H1 (cell line): ENCODE data around the gene ZKSCAN8. TPM values are rescaled to one million over a fixed set of nuclear protein-coding genes. Genes with fewer than 3 reads are reported as not detected.
A peak's percentile ranks its signal among the peaks of the same experiment; 100 is the strongest.

Experiments used
- CTCF ChIA-PET: fragments of 300-600 bp; sonication (Branson Sonifier 250); formaldehyde crosslinking; loops from one replicate; lab custom pipeline; 2021; ENCODE audit not compliant: partially characterized antibody; lab: Charles Lee
- POLR2A ChIA-PET: fragments of 300-600 bp; sonication (Branson Sonifier 250); formaldehyde crosslinking; loops from one replicate; lab custom pipeline; 2021; ENCODE audit warnings: inconsistent platforms; ENCODE audit not compliant: partially characterized antibody; lab: Charles Lee
- DNase-seq, 2 experiments: peaks; one replicate each; pipeline versions ENCODE4 v3.0.0 to v3.0.0-alpha.2; 2010 to 2022; ENCODE audit warnings: low spot score in 2 of 2, low read depth in 1 of 2, mixed read lengths in 1 of 2
- FAIRE-seq: peaks from 2 replicates; lab custom pipeline; 2011; peaks lifted over from hg19 to GRCh38; lab: Jason Lieb, UNC
- H2AFZ ChIP-seq: 2 replicates; pipeline ENCODE4 v1.8.1; 2012; ENCODE audit warnings: low read length, inconsistent platforms
- H2AK5ac ChIP-seq: 2 replicates; pipeline ENCODE4 v1.6.1; 2013; ENCODE audit warnings: low read depth, low read length
- H2BK120ac ChIP-seq: replicated peaks from 2 replicates; pipeline ENCODE3; 2013; ENCODE audit warnings: low read depth, low read length, inconsistent platforms
- H2BK12ac ChIP-seq: 2 replicates; pipeline ENCODE4 v1.6.1; 2013; ENCODE audit warnings: low read depth, low read length
- H2BK15ac ChIP-seq: 2 replicates; pipeline ENCODE4 v1.6.1; 2013; ENCODE audit warnings: low read length
- H2BK20ac ChIP-seq: 2 replicates; pipeline ENCODE4 v1.6.1; 2013; ENCODE audit warnings: low read length
- H2BK5ac ChIP-seq: 2 replicates; pipeline ENCODE4 v1.6.1; 2013; ENCODE audit warnings: low read depth, low read length
- H3K14ac ChIP-seq: 2 replicates; pipeline ENCODE4 v1.6.1; 2013; ENCODE audit warnings: inconsistent platforms; ENCODE audit not compliant: insufficient read length
- H3K18ac ChIP-seq: 2 replicates; pipeline ENCODE4 v1.6.1; 2013; ENCODE audit warnings: low read length; ENCODE audit errors: extremely low read depth
- H3K23ac ChIP-seq: 2 replicates; pipeline ENCODE4 v1.6.1; 2013; ENCODE audit warnings: inconsistent platforms; ENCODE audit not compliant: insufficient read length
- H3K23me2 ChIP-seq: 2 replicates; pipeline ENCODE4 v1.6.1; 2013; ENCODE audit warnings: low read depth, low read length
- H3K27ac ChIP-seq: 2 replicates; pipeline ENCODE4 v1.6.1; 2011; ENCODE audit warnings: low read depth, low read length, inconsistent platforms
- H3K27me3 ChIP-seq, 4 experiments: replicated peaks in 1 of 4; 1 replicate in 1 of 4; 2 replicates in 3 of 4; pipeline versions ENCODE4 v1.6.1 to v1.8.1; 2011 to 2013; ENCODE audit warnings: low read length in 3 of 4, mild to moderate bottlenecking in 3 of 4, inconsistent platforms in 2 of 4, mixed read lengths in 2 of 4, moderate library complexity in 1 of 4; ENCODE audit not compliant: control insufficient read depth in 3 of 4, insufficient read depth in 3 of 4; ENCODE audit errors: extremely low read depth in 1 of 4
- H3K36me3 ChIP-seq, 4 experiments: 2 replicates each; pipeline versions ENCODE4 v1.6.1 to v1.8.1; 2011 to 2013; ENCODE audit warnings: mild to moderate bottlenecking in 4 of 4, low read length in 3 of 4, moderate library complexity in 2 of 4, control low read depth in 1 of 4, inconsistent platforms in 1 of 4; ENCODE audit not compliant: insufficient read depth in 4 of 4, control insufficient read depth in 2 of 4
- H3K4ac ChIP-seq: replicated peaks from 2 replicates; pipeline ENCODE3; 2013; ENCODE audit warnings: low read length, low read depth, mixed read lengths, inconsistent platforms; ENCODE audit not compliant: insufficient read length
- H3K4me1 ChIP-seq, 4 experiments: replicated peaks in 1 of 4; 1 replicate in 1 of 4; 2 replicates in 3 of 4; pipeline versions ENCODE4 v1.6.1 to v1.8.1; 2011 to 2013; ENCODE audit warnings: low read length in 3 of 4, inconsistent platforms in 2 of 4, mixed read lengths in 1 of 4; ENCODE audit not compliant: insufficient read depth in 4 of 4, control insufficient read depth in 3 of 4
- H3K4me2 ChIP-seq, 2 experiments: 2 replicates each; pipeline versions ENCODE4 v1.6.1 to v1.8.1; 2011 to 2013; ENCODE audit warnings: low read depth in 2 of 2, low read length in 2 of 2, control low read depth in 1 of 2, inconsistent platforms in 1 of 2, mild to moderate bottlenecking in 1 of 2; ENCODE audit not compliant: insufficient read depth in 1 of 2
- H3K4me3 ChIP-seq, 4 experiments: fragments of 200-600, 300-600 bp in 1 of 4; sonication (generic), shearing (Covaris generic), sonication (Bioruptor Twin) in 1 of 4; 2 replicates each; pipeline versions ENCODE4 v1.5.1 to v1.8.1; 2011 to 2016; ENCODE audit warnings: low read length in 4 of 4, low read depth in 3 of 4, control low read depth in 2 of 4, inconsistent platforms in 2 of 4, mild to moderate bottlenecking in 2 of 4, mixed read lengths in 1 of 4, moderate library complexity in 1 of 4; ENCODE audit not compliant: insufficient read depth in 2 of 4; ENCODE audit errors: extremely low read depth in 1 of 4
- H3K56ac ChIP-seq: replicated peaks from 2 replicates; pipeline ENCODE3; 2013; ENCODE audit warnings: low read depth, mild to moderate bottlenecking, mixed read lengths, low read length, inconsistent platforms; ENCODE audit not compliant: insufficient read length
- H3K79me1 ChIP-seq: 2 replicates; pipeline ENCODE4 v1.6.1; 2013; ENCODE audit warnings: low read depth, low read length, control low read depth
- H3K79me2 ChIP-seq, 2 experiments: 2 replicates each; pipeline versions ENCODE4 v1.6.1 to v1.8.1; 2012 to 2013; ENCODE audit warnings: low read length in 2 of 2, mild to moderate bottlenecking in 2 of 2, inconsistent platforms in 1 of 2; ENCODE audit not compliant: insufficient read depth in 2 of 2, control insufficient read depth in 1 of 2
- H3K9ac ChIP-seq, 4 experiments: replicated peaks in 1 of 4; 1 replicate in 1 of 4; 2 replicates in 3 of 4; pipeline versions ENCODE4 v1.6.1 to v1.8.1; 2011 to 2013; ENCODE audit warnings: low read depth in 3 of 4, low read length in 3 of 4, control low read depth in 2 of 4, mild to moderate bottlenecking in 2 of 4, moderate library complexity in 2 of 4, inconsistent platforms in 1 of 4; ENCODE audit errors: extremely low read depth in 1 of 4
- H3K9me3 ChIP-seq, 2 experiments: 2 replicates each; pipeline versions ENCODE4 v1.6.1 to v1.8.1; 2012 to 2013; ENCODE audit warnings: mild to moderate bottlenecking in 2 of 2, moderate library complexity in 2 of 2, control low read depth in 1 of 2, inconsistent platforms in 1 of 2, low read depth in 1 of 2, low read length in 1 of 2, mixed read lengths in 1 of 2; ENCODE audit not compliant: insufficient read depth in 2 of 2
- H4K20me1 ChIP-seq, 2 experiments: replicated peaks in 1 of 2; 2 replicates each; pipeline versions ENCODE3 to v1.8.1; 2011 to 2013; ENCODE audit warnings: inconsistent platforms in 2 of 2, low read length in 2 of 2, mild to moderate bottlenecking in 1 of 2; ENCODE audit not compliant: insufficient read depth in 2 of 2, control insufficient read depth in 1 of 2
- H4K5ac ChIP-seq: 2 replicates; pipeline ENCODE4 v1.6.1; 2013; ENCODE audit warnings: low read length, low read depth, mixed read lengths, inconsistent platforms; ENCODE audit not compliant: insufficient read length
- H4K8ac ChIP-seq: 2 replicates; pipeline ENCODE4 v1.8.0; 2013; ENCODE audit warnings: mild to moderate bottlenecking, moderate library complexity, low read length, inconsistent platforms; ENCODE audit not compliant: insufficient read depth; ENCODE audit errors: extremely low read depth
- H4K91ac ChIP-seq: replicated peaks from 2 replicates; pipeline ENCODE3; 2013; ENCODE audit warnings: low read length, mixed read lengths, inconsistent platforms; ENCODE audit not compliant: insufficient read length
- CEBPB ChIP-seq: IDR thresholded peaks from 2 replicates; pipeline ENCODE4 v1.6.1; 2012; ENCODE audit warnings: low read depth, low read length
- CTBP2 ChIP-seq: IDR thresholded peaks from 2 replicates; pipeline ENCODE4 v1.7.0; 2011; ENCODE audit warnings: borderline replicate concordance, mild to moderate bottlenecking, moderate library complexity, mixed read lengths, low read length; ENCODE audit not compliant: insufficient read depth, insufficient read length
- CTCF ChIP-seq, 3 experiments: IDR thresholded peaks; 1 replicate in 2 of 3; 2 replicates in 1 of 3; pipeline versions ENCODE4 v1.5.1 to v1.6.1; 2011; ENCODE audit warnings: low read length in 3 of 3, mild to moderate bottlenecking in 3 of 3, inconsistent platforms in 2 of 3, low read depth in 1 of 3, moderate library complexity in 1 of 3; ENCODE audit not compliant: insufficient read depth in 1 of 3; ENCODE audit errors: control extremely low read depth in 1 of 3
- PHF8 ChIP-seq: fragments of 200-600 bp; sonication (generic); conservative IDR thresholded peaks from 2 replicates; pipeline ENCODE4 v1.7.1; 2012; ENCODE audit warnings: low read depth, mild to moderate bottlenecking, inconsistent platforms, low read length, moderate library complexity
- RBBP5 ChIP-seq: IDR thresholded peaks from 2 replicates; pipeline ENCODE4 v1.7.1; 2012; ENCODE audit warnings: low read depth, mild to moderate bottlenecking, inconsistent platforms, low read length, moderate library complexity, borderline replicate concordance
- SIN3A ChIP-seq, 2 experiments: IDR thresholded peaks in 1 of 2; conservative IDR thresholded peaks in 1 of 2; 2 replicates each; pipeline ENCODE4 v1.6.1; 2011 to 2012; ENCODE audit warnings: low read length in 2 of 2, improper control_type of control experiment in 1 of 2, low read depth in 1 of 2, mild to moderate bottlenecking in 1 of 2
- WGBS, 2 experiments: shearing (Covaris generic) in 1 of 2; methylation state at CpG; one replicate each; pipeline versions ENCODE4 v1.1.6 to v1.1.7; 2013 to 2015; ENCODE audit warnings: low lambda C conversion rate in 2 of 2, mixed read lengths in 2 of 2, inconsistent platforms in 1 of 2, low coverage in 1 of 2, missing lambda C conversion rate in 1 of 2; ENCODE audit not compliant: insufficient replicate concordance in 2 of 2, insufficient coverage in 1 of 2, insufficient read length in 1 of 2; ENCODE audit errors: extremely low coverage in 1 of 2, missing lambda C conversion rate in 1 of 2; 5-methylcytosine and 5-hydroxymethylcytosine counted together
- polyA plus RNA-seq, 7 experiments: library from polyadenylated mRNA; depleted of rRNA in 3 of 7; stranded (reverse) in 5 of 7; unstranded in 2 of 7; fragments of >200 nt in 5 of 7; fragments of 200-250 nt in 2 of 7; gene quantifications; 1 replicate in 5 of 7; 2 replicates in 1 of 7; 4 replicates in 1 of 7; pipeline versions ENCODE4 v1.2.1 to v1.2.3, GENCODE V29; 2011 to 2013; ENCODE audit warnings: missing spikeins in 2 of 7, mixed read lengths in 2 of 7
- total RNA-seq: library from RNA; stranded (reverse); fragmentation: NEBNext Ultra II Directional; extraction: Animal tissue kit (Norgen Biotek cat#: 25700); gene quantifications from 2 replicates; pipeline ENCODE4 v1.2.1, GENCODE V29; 2021

ZKSCAN8 gene
- total and polyA plus RNA-seq, 2 of the 8 experiments (the other 6 are each of a cell fraction or from before 2014, with no cell fraction given) = 10.7 to 24.1 TPM

- peaks cover 0 to 6% (median 2%) of the 10 kb centered on the region in 4 experiments; a peak in 3 of 7 replicates for H3K4me1 ChIP-seq
- no peaks in the 10 kb centered on the region for H3K79me2 ChIP-seq
- H2BK15ac ChIP-seq = no peak overlapping the region
- peak overlapping the region; percentile 94 for H4K5ac ChIP-seq
- peak overlapping the region; percentile 69 to 84 for H3K4me2 ChIP-seq
- H2BK12ac ChIP-seq = no peak overlapping the region
- no peak overlapping the region for H3K23ac ChIP-seq
- no peaks in the 10 kb centered on the region for H3K79me1 ChIP-seq
- H2AK5ac ChIP-seq = no peak overlapping the region
- H2BK20ac ChIP-seq = no peak overlapping the region
- no peak overlapping the region for H4K91ac ChIP-seq
- H4K20me1 ChIP-seq = no peaks in the 10 kb centered on the region
- peak overlapping the region; percentile 93 for H2AFZ ChIP-seq
- H3K36me3 ChIP-seq = no peaks in the 10 kb centered on the region
- H3K9me3 ChIP-seq = no peaks in the 10 kb centered on the region
- no peaks in the 10 kb centered on the region; a peak in 4 of 7 replicates for H3K27me3 ChIP-seq
- H2BK120ac ChIP-seq = no peak overlapping the region
- H3K56ac ChIP-seq = no peak overlapping the region
- no peak overlapping the region for H2BK5ac ChIP-seq
- H3K23me2 ChIP-seq = peaks cover 2% of the 10 kb centered on the region; the same call in 1 of the 2 replicates
- no peak overlapping the region for H3K14ac ChIP-seq
- DNase-seq = peak; percentile 72 to 88
- peak; percentile 24 for FAIRE-seq
- POLR2A ChIA-PET = interaction anchor here (0.9 to 2.0 kb wide), 10 partner anchors 8 to 237 kb away, joined by 3 to 10 read pairs (median 5); partner anchors contain the start of genes ZNF165 and ZSCAN16
- no peak overlapping the region; the same call in 1 of the 2 replicates for H3K27ac ChIP-seq
- H4K8ac ChIP-seq = peak overlapping the region; percentile 12; the same call in 1 of the 2 replicates
- H3K4me3 ChIP-seq = peak overlapping the region; percentile 62 to 79 (median 76)
- peak overlapping the region; percentile 38 for H3K4ac ChIP-seq
- H3K9ac ChIP-seq = peak overlapping the region in 3 of 4 experiments; percentile 56 to 67 (median 62); a peak in 6 of 7 replicates
- peak overlapping the region; percentile 87 for H3K18ac ChIP-seq
- 2% methylated on average over 47 of the region's 54 CpGs; no CpG with 5 or more reads in 1 of the 2 experiments for WGBS, 2 experiments
- CTCF ChIA-PET = interaction anchor here (0.8 to 2.3 kb wide), 11 partner anchors 8 to 385 kb away, joined by 3 to 10 read pairs (median 5); partner anchors contain the start of gene ZSCAN16
- TF ChIP-seq CEBPB = peak; percentile 34; the same call in 1 of the 2 replicates
- TF ChIP-seq CTBP2 = no peak
- peak; percentile 18 to 87; a peak in 1 of 4 replicates for TF ChIP-seq SIN3A (conservative IDR thresholded peaks at IDR 0.05 in 1 of 2, IDR thresholded peaks at IDR 0.05 in 1 of 2; ENCODE audit: low read depth in 1 of 2, low read length in 2 of 2)
- TF ChIP-seq RBBP5 = peak; percentile 75; the same call in 1 of the 2 replicates
- TF ChIP-seq CTCF (IDR thresholded peaks at IDR 0.05; ENCODE audit: control extremely low read depth in 1 of 3, insufficient read depth in 1 of 3, low read depth in 1 of 3, low read length in 3 of 3) = peak; percentile 58 to 72 (median 62)
- TF ChIP-seq PHF8 = peak; percentile 47; the same call in 1 of the 2 replicates
Observed at GRCh38 chr6:28104392-28105244, 37.1 kb upstream of the ZKSCAN8 start.
